GM21619 (cell line): ENCODE results near the gene GLRX5.

ENCODE experiments used
- ATAC-seq: cut with Tn5 transposase; IDR thresholded peaks from one replicate; pipeline ENCODE4 v1.9.1; 2021; ENCODE audit not compliant: unreplicated experiment

Gene GLRX5

GRCh38 chr14:95531969-95532368 is 2.9 kb upstream of the GLRX5 start:
- ATAC-seq: no peak

DNA sequence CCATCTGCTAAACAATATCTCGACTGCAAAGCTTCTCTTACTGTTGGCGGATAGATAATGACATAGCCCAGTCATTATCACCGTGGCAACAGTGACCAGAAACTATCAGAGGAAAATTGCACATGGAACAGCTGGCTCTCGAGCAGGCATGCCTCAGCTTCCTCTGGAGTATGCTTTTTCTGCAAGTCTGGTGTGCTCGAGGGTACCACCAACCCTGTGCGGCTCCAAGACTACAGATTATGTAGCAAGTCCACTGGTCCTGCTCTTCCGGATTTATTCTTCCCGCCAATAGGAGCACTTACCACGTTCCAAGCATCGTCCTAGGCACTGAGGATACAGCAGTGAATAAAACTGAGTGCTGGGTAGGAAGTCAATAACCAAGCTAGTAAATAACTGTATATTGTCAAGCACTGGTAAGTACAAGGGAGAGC is 1.4 kb upstream of the GLRX5 start:
- no peak for ATAC-seq

DNA sequence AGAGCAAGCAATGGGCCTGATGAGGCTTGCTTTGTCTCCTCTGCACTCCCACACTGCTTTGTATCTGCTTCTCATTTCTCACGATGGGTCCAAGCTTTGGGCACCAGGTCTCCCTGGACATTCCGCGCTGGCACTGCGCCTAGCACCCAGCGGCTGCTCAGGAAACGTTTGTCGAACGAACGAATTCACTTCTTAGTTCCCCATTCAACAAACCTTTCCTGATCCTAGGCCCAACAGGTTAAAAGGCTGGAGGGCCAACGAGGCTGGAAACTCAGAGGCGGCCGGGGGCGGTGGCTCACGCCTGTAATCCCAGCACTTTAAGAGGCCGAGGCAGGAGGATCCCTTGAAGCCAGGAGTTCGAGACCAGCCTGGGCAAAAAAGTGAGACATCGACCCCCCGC is 1.0 kb upstream of the GLRX5 start:
- no peak for ATAC-seq

DNA sequence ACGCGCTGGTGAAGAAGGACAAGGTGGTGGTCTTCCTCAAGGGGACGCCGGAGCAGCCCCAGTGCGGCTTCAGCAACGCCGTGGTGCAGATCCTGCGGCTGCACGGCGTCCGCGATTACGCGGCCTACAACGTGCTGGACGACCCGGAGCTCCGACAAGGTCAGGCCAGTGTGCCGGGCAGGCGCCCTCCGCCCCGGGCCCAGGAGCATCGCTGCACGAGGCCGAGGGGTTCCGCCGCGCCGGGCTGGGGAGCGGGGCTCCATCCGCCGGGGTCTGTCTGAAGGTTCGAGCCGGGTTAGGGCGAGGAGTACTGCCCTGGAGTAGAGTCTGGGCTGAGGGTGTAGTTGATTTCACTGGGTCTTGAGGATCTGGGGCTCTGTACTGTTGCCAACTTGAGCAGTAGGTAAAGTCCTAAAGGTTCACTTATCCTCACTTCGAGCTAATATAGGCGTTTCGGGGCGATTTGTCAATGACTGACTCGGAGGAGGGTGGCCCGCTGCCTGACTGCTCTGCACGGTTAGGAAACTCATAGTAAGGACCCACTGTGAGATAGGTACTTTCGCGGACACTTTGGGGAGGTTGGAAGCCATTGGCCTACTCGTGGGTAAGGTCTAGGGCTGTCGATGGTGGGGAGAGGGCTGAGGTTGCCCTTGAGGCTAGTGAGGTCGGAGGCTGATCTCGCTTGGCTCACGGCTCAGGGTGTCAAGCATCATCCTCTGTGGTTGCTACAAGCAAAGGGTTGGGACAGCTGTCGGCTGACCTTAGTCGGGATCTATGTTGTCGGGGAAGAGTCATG is 574 bp downstream of the GLRX5 start:
- peak; percentile 0 for ATAC-seq

- no peak for ATAC-seq
These were observed 1.3 kb downstream of the GLRX5 start for GRCh38 chr14:95536036-95536593.

GRCh38 chr14:95536671-95537070 is 1.8 kb downstream of the GLRX5 start:
- ATAC-seq: no peak

DNA sequence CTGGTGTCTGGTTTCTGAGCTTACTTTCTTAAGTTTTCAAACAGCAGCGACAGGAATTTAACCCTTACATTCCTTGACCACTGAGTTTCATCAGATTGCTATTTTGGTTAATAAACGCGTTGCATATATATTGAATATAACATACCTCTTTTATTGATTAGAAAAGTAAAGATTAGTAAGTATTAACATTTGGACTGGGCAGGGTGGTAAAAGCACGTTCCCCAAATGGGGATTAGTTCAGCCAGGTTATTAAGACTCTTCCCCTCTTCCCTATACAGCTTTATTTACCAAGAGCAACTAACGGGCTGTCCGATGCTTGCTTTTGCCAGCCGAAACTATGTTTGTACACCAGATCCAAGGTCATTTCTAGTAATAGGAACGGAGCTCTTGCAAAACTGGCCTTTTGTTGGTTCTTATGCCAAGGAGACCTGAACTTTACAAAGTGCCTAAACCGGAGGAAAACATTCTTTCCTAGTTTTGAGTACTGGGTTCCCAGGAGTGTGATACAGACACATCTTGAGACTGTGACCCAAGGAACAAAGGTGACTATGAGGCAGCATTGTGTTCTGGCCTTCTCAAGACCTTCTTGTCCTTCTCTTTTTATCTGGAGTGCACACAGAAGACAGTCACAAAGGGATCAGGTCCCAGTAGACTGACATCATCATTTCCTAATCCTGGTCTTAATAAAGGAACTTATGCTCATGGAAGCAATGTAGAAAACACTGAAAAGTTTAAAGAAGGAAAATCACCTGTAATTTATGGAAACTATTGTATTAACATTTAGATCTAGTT is 2.6 kb downstream of the GLRX5 start:
- no peak for ATAC-seq

DNA sequence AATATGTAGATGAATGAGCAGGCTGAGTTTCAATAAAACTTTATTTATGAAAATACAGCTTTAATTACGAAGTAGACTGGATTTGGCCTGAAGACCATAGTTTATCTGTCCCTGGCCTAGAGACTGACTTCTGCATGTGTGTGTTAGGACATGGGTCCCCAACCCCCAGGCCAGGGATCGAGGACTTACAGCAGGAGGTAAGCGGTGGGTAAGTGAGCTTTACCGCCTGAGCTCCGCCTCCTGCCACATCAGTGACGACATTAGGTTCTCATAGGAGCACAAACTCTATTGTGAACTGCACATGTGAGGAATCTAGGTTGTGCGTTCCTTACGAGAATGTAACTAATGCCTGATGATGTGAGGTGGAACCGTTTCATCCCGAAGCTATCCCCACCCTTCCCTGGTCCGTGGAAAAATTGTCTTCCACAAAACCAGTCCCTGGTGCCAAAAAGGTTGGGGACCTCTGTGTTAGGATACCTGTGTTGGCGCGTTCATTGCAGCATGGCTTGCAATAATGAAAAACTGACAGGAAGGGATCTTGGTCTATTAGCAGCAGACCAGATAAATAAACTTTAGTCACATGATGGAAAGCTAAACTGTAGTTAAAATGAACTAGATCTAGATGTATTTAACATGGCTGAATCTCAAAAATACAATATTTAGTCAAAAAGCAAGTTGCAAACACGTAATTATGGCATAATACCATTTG is 4.1 kb downstream of the GLRX5 start:
- ATAC-seq: no peak

DNA sequence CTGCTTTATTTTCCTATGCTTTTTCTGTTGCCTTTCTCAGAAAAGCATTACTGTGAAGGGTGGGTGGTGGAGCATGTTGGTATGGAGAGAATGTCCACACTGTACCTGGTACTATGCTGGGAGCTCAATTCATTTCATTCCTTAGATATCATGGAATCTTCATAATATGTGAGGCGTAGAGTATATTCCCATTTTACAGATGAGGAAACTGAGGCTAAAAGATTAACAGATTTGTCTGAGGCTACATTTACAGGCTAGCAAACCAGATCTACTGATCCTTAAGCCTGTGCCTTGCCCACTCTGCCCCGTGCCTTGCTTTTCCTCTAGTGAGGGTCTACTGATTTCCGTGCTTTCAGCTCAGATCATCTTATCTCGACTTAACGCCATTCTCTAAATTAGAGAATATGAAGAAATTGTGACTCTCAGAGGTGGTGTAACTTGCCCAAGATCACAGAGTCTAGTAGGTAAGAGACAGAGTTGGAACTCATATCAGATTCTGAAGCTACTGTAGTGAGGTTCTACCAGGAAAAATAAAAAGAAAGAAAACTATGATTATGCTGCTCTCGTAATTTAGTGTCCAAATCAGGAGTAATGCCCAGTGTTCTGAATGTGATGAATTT is 5.5 kb downstream of the GLRX5 start:
- no peak for ATAC-seq

DNA sequence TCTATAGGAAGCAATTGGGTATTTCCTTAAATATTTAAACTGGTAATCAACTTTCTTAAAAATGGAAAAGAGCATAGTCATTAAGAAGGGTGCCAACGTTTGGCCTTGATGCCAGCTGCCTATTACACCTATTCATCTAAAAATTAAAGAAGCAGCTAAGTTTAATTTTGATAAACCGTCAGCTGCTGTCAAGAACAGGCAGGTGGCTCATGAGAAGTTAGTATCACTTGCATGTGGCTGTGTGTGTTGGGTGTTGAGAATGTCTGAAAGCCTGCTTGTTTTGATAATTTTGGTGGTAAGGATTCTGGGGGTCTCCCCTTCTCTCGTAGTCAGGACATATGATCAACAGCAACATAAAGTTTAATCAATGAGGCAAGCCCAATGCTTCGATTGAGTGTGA is 6.5 kb downstream of the GLRX5 start:
- ATAC-seq: no peak

GRCh38 chr14:95541932-95542930 is 7.4 kb downstream of the GLRX5 start:
- ATAC-seq: no peak

- ATAC-seq: no peak
These were observed 8.2 kb downstream of the GLRX5 start for GRCh38 chr14:95543021-95543420.

- ATAC-seq: no peak
These were observed 9.7 kb downstream of the GLRX5 start for GRCh38 chr14:95544588-95544987.

- no peak for ATAC-seq
These were observed 10.8 kb downstream of the GLRX5 start for GRCh38 chr14:95545515-95546168.

DNA sequence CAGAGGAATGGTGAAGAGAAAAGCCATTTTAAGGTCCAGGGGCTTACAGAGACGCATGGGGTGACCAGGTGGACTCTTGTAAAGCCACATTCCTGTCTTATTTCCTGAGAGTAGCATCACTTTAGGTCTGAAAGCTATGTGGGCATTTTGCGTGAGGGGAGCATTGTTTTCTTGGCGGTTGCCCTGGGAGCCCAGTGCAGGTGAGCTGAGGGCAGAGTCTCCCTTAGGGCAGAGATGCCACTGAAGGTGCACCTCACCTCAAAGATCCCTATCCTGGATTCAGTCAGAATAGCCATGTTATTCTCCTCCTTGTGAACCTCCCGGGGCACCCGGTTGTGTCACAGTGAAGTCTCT is 12.4 kb downstream of the GLRX5 start:
- ATAC-seq: no peak

- no peak for ATAC-seq
These were observed 12.9 kb downstream of the GLRX5 start for GRCh38 chr14:95547626-95548327.

DNA sequence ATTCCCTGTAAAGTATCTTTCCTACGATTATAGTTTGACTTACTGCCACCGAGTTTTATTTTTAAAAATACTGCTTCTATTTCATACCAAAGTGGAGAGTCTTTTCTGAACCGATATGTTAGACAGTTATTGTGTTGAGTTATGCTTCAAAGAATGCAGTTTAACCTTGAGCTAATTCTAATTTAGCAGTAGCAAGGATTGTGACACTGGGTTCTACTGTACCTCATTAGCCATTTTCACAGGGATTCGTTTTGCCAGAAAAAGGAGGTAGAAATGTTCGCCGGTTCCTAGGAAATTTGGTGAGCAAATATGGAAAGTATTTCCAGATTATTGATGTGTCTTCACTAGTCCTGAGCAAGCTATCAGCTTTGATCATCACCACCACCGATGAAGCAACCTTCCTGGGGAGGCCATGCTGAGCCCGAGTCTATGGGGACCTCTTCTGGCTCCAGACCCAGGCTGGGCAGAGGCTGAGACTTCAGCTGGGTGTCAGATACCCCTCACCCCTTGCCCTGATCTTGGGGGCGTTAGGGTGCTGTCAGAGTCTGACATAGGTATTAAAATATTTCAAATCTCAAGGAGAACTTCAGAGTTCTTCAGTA is 13.6 kb downstream of the GLRX5 start:
- no peak for ATAC-seq
